ENCODE data around the gene ORC2. TPM values are rescaled to one million over a fixed set of nuclear protein-coding genes. Genes with fewer than 3 reads are reported as not detected.

The ORC2 gene
- polyA plus RNA-seq, 1 of the 3 experiments (the other 2 are of a cell fraction) = 3.9 TPM

GRCh38 chr2:200950378-200950777 is 13.1 kb downstream of the ORC2 start:
- no peaks in the 10 kb centered on the region for H3K27me3 ChIP-seq (ENCODE audit: insufficient read depth)
- 90% methylated on average over 3 of the region's 3 CpGs for WGBS (ENCODE audit: low lambda C conversion rate)
- no peaks in the 10 kb centered on the region for H3K9me2 ChIP-seq
- no peak overlapping the region for H3K9ac ChIP-seq
- ChIA-PET POLR2A (no interaction called here), CTCF (interaction anchor here (1.0 to 4.7 kb wide), 5 partner anchors 13 to 282 kb away, joined by 3 to 14 read pairs (median 4); partner anchors contain the start of gene ORC2)
- no peaks in the 10 kb centered on the region for H3K79me2 ChIP-seq (ENCODE audit: insufficient read depth)
- peaks cover 41 to 60% of the 10 kb centered on the region in 2 experiments for H3K36me3 ChIP-seq (replicated peaks in 1 of 2; ENCODE audit: control insufficient read depth in 1 of 2, insufficient read depth in 2 of 2, low read length in 1 of 2)
- H4K20me1 ChIP-seq (ENCODE audit: insufficient read depth) = no peaks in the 10 kb centered on the region
- no peak overlapping the region for H3K27ac ChIP-seq (ENCODE audit: low read depth in 2 of 2, low read length in 1 of 2)
- H3K4me3 ChIP-seq (ENCODE audit: low read depth in 2 of 2, low read length in 1 of 2) = no peak overlapping the region
- H3K9me3 ChIP-seq = no peaks in the 10 kb centered on the region
- TF ChIP-seq YY1 (IDR thresholded peaks at IDR 0.05; ENCODE audit: low read depth) = no peak
- no peak for TF ChIP-seq PBX3 (IDR thresholded peaks at IDR 0.05)
- TF ChIP-seq CHD2 (IDR thresholded peaks at IDR 0.05; ENCODE audit: low read length, partially characterized antibody) = no peak
- TF ChIP-seq MXI1 (IDR thresholded peaks at IDR 0.05; ENCODE audit: low read depth, low read length) = no peak
- no peak for TF ChIP-seq SMC3 (IDR thresholded peaks at IDR 0.05; ENCODE audit: low read depth, low read length)
- no peak for TF ChIP-seq USF2 (IDR thresholded peaks at IDR 0.05; ENCODE audit: borderline replicate concordance, low read depth, low read length)
- no peak for TF ChIP-seq GATA2 (CRISPR knock-in tag; IDR thresholded peaks at IDR 0.05)
- TF ChIP-seq NRF1 (IDR thresholded peaks at IDR 0.05; ENCODE audit: low read depth, low read length) = no peak
- TF ChIP-seq GABPA (IDR thresholded peaks at IDR 0.05; ENCODE audit: low read depth) = no peak
- TF ChIP-seq RCOR1 (IDR thresholded peaks at IDR 0.05; ENCODE audit: low read length) = no peak
- no peak for TF ChIP-seq FOSL2 (IDR thresholded peaks at IDR 0.05; ENCODE audit: borderline replicate concordance, low read depth)
- no peak for TF ChIP-seq POLR2AphosphoS5 (IDR thresholded peaks at IDR 0.05; ENCODE audit: low read depth, low read length)
- TF ChIP-seq TCF12 (IDR thresholded peaks at IDR 0.05) = no peak
- no peak for TF ChIP-seq EP300 (IDR thresholded peaks at IDR 0.05; ENCODE audit: borderline replicate concordance in 1 of 2, low read depth in 1 of 2, low read length in 1 of 2)
- no peak for TF ChIP-seq MAX (IDR thresholded peaks at IDR 0.05; ENCODE audit: low read depth)
- no peak for TF ChIP-seq ZBTB33 (IDR thresholded peaks at IDR 0.05; ENCODE audit: borderline replicate concordance, low read depth)
- no peaks in the 10 kb centered on the region for H3K4me1 ChIP-seq (ENCODE audit: control insufficient read depth in 1 of 2, insufficient read depth in 2 of 2, low read depth in 1 of 2, low read length in 1 of 2)
- DNase-seq = no peak
- H3K4me2 ChIP-seq = no peak overlapping the region
- no peak overlapping the region for H2AFZ ChIP-seq (ENCODE audit: low read depth)
- H3F3A ChIP-seq (replicated peaks; ENCODE audit: insufficient read depth) = peaks cover 21% of the 10 kb centered on the region

Data from SK-N-SH (cell line).